ENCODE results near the gene SLC35D1.
"Not testable (repeated sequence)": the region's sequence is repeated elsewhere in the genome, so short reads cannot be mapped to it uniquely, and the experiment has no call there.

Gene SLC35D1

GRCh38 chr1:67084765-67085318 lies 30.9 kb upstream of the SLC35D1 start:
- no peaks in the 10 kb centered on the region for H3K36me3 ChIP-seq (ENCODE audit: insufficient read depth, low read length)
- DNase-seq (ENCODE audit: low read depth, low spot score): no peak
- no peak overlapping the region for H3K27ac ChIP-seq
- H3K4me3 ChIP-seq: no peak overlapping the region
- TF ChIP-seq EZH2 (IDR thresholded peaks at IDR 0.05) (no peak), FOXP2 (optimal IDR thresholded peaks at IDR 0.05; ENCODE audit: control extremely low read depth, extremely low read length, insufficient read depth) (no peak), POLR2AphosphoS5 (IDR thresholded peaks at IDR 0.05; ENCODE audit: borderline replicate concordance, low read depth, low read length) (no peak)
- no peaks in the 10 kb centered on the region for H3K9me3 ChIP-seq (ENCODE audit: low read depth, low read length)
- H3K9ac ChIP-seq (ENCODE audit: insufficient read length): no peak overlapping the region

GRCh38 chr1:67078291-67078690 lies 24.3 kb upstream of the SLC35D1 start:
- no peaks in the 10 kb centered on the region for H3K9me3 ChIP-seq (ENCODE audit: low read depth, low read length)
- no peak overlapping the region for H3K27ac ChIP-seq
- H3K4me3 ChIP-seq: no peak overlapping the region
- no peak for DNase-seq (ENCODE audit: low read depth, low spot score)
- no peak for TF ChIP-seq FOXP2 (optimal IDR thresholded peaks at IDR 0.05; ENCODE audit: control extremely low read depth, extremely low read length, insufficient read depth)
- TF ChIP-seq EZH2 (IDR thresholded peaks at IDR 0.05): no peak
- no peak for TF ChIP-seq POLR2AphosphoS5 (IDR thresholded peaks at IDR 0.05; ENCODE audit: borderline replicate concordance, low read depth, low read length)
- H3K9ac ChIP-seq (ENCODE audit: insufficient read length): no peak overlapping the region
- no peaks in the 10 kb centered on the region for H3K36me3 ChIP-seq (ENCODE audit: insufficient read depth, low read length)

GRCh38 chr1:67077593-67077992 lies 23.6 kb upstream of the SLC35D1 start:
- no peak overlapping the region for H3K9ac ChIP-seq (ENCODE audit: insufficient read length)
- no peaks in the 10 kb centered on the region for H3K9me3 ChIP-seq (ENCODE audit: low read depth, low read length)
- no peaks in the 10 kb centered on the region for H3K36me3 ChIP-seq (ENCODE audit: insufficient read depth, low read length)
- DNase-seq (ENCODE audit: low read depth, low spot score): no peak
- no peak overlapping the region for H3K4me3 ChIP-seq
- TF ChIP-seq POLR2AphosphoS5 (IDR thresholded peaks at IDR 0.05; ENCODE audit: borderline replicate concordance, low read depth, low read length) (no peak), EZH2 (IDR thresholded peaks at IDR 0.05) (no peak), FOXP2 (optimal IDR thresholded peaks at IDR 0.05; ENCODE audit: control extremely low read depth, extremely low read length, insufficient read depth) (no peak)
- no peak overlapping the region for H3K27ac ChIP-seq

GRCh38 chr1:67072749-67073148 lies 18.8 kb upstream of the SLC35D1 start:
- Histone ChIP-seq H3K27ac (no peak overlapping the region), H3K9me3 (ENCODE audit: low read depth, low read length) (no peaks in the 10 kb centered on the region)

GRCh38 chr1:67067655-67068054 lies 13.7 kb upstream of the SLC35D1 start:
- DNase-seq (ENCODE audit: low read depth, low spot score); H3K27ac ChIP-seq; H3K9me3 ChIP-seq (ENCODE audit: low read depth, low read length); H3K4me3 ChIP-seq; H3K9ac ChIP-seq (ENCODE audit: insufficient read length); H3K36me3 ChIP-seq (ENCODE audit: insufficient read depth, low read length): not testable (repeated sequence)

More at GRCh38 chr1:67072749-67073148, 18.8 kb upstream of the SLC35D1 start:
- Histone ChIP-seq H3K4me3 (no peak overlapping the region), H3K9ac (ENCODE audit: insufficient read length) (no peak overlapping the region), H3K36me3 (ENCODE audit: insufficient read depth, low read length) (no peaks in the 10 kb centered on the region)
- DNase-seq (ENCODE audit: low read depth, low spot score): no peak
- TF ChIP-seq POLR2AphosphoS5 (IDR thresholded peaks at IDR 0.05; ENCODE audit: borderline replicate concordance, low read depth, low read length) (no peak), FOXP2 (optimal IDR thresholded peaks at IDR 0.05; ENCODE audit: control extremely low read depth, extremely low read length, insufficient read depth) (no peak), EZH2 (IDR thresholded peaks at IDR 0.05) (no peak)

- Histone ChIP-seq H3K4me3 (no peak overlapping the region), H3K9me3 (ENCODE audit: low read depth, low read length) (no peaks in the 10 kb centered on the region), H3K36me3 (ENCODE audit: insufficient read depth, low read length) (no peaks in the 10 kb centered on the region), H3K9ac (ENCODE audit: insufficient read length) (no peak overlapping the region), H3K27ac (no peak overlapping the region)
- DNase-seq (ENCODE audit: low read depth, low spot score): no peak
- no peak for TF ChIP-seq POLR2AphosphoS5 (IDR thresholded peaks at IDR 0.05; ENCODE audit: borderline replicate concordance, low read depth, low read length)
- no peak for TF ChIP-seq FOXP2 (optimal IDR thresholded peaks at IDR 0.05; ENCODE audit: control extremely low read depth, extremely low read length, insufficient read depth)
Measured at GRCh38 chr1:67062412-67062811, 8.5 kb upstream of the SLC35D1 start.

GRCh38 chr1:67061266-67061665 lies 7.3 kb upstream of the SLC35D1 start:
- Histone ChIP-seq H3K36me3 (ENCODE audit: insufficient read depth, low read length) (no peaks in the 10 kb centered on the region), H3K27ac (no peak overlapping the region), H3K4me3 (no peak overlapping the region), H3K9me3 (ENCODE audit: low read depth, low read length) (no peaks in the 10 kb centered on the region), H3K9ac (ENCODE audit: insufficient read length) (no peak overlapping the region)
- no peak for TF ChIP-seq POLR2AphosphoS5 (IDR thresholded peaks at IDR 0.05; ENCODE audit: borderline replicate concordance, low read depth, low read length)
- TF ChIP-seq FOXP2 (optimal IDR thresholded peaks at IDR 0.05; ENCODE audit: control extremely low read depth, extremely low read length, insufficient read depth): no peak
- TF ChIP-seq EZH2 (IDR thresholded peaks at IDR 0.05): no peak
- no peak for DNase-seq (ENCODE audit: low read depth, low spot score)

GRCh38 chr1:67060811-67061218 lies 6.9 kb upstream of the SLC35D1 start:
- DNase-seq (ENCODE audit: low read depth, low spot score): no peak
- no peak overlapping the region for H3K9ac ChIP-seq (ENCODE audit: insufficient read length)
- no peak for TF ChIP-seq FOXP2 (optimal IDR thresholded peaks at IDR 0.05; ENCODE audit: control extremely low read depth, extremely low read length, insufficient read depth)
- TF ChIP-seq EZH2 (IDR thresholded peaks at IDR 0.05): no peak
- no peak for TF ChIP-seq POLR2AphosphoS5 (IDR thresholded peaks at IDR 0.05; ENCODE audit: borderline replicate concordance, low read depth, low read length)
- H3K36me3 ChIP-seq (ENCODE audit: insufficient read depth, low read length): no peaks in the 10 kb centered on the region
- H3K4me3 ChIP-seq: no peak overlapping the region
- H3K27ac ChIP-seq: no peak overlapping the region
- H3K9me3 ChIP-seq (ENCODE audit: low read depth, low read length): no peaks in the 10 kb centered on the region

- H3K36me3 ChIP-seq (ENCODE audit: insufficient read depth, low read length): no peaks in the 10 kb centered on the region
- H3K9ac ChIP-seq (ENCODE audit: insufficient read length): no peak overlapping the region
- DNase-seq (ENCODE audit: low read depth, low spot score): no peak
- H3K9me3 ChIP-seq (ENCODE audit: low read depth, low read length): no peaks in the 10 kb centered on the region
- no peak overlapping the region for H3K27ac ChIP-seq
- no peak overlapping the region for H3K4me3 ChIP-seq
- TF ChIP-seq EZH2 (IDR thresholded peaks at IDR 0.05) (no peak), FOXP2 (optimal IDR thresholded peaks at IDR 0.05; ENCODE audit: control extremely low read depth, extremely low read length, insufficient read depth) (no peak), POLR2AphosphoS5 (IDR thresholded peaks at IDR 0.05; ENCODE audit: borderline replicate concordance, low read depth, low read length) (no peak)
Measured at GRCh38 chr1:67059346-67059745, 5.4 kb upstream of the SLC35D1 start.
